ENCODE measurements around the gene ELOVL5.
"Not testable (repeated sequence)": the region's sequence is repeated elsewhere in the genome, so short reads cannot be mapped to it uniquely, and the experiment has no call there.

Gene ELOVL5, protein sequence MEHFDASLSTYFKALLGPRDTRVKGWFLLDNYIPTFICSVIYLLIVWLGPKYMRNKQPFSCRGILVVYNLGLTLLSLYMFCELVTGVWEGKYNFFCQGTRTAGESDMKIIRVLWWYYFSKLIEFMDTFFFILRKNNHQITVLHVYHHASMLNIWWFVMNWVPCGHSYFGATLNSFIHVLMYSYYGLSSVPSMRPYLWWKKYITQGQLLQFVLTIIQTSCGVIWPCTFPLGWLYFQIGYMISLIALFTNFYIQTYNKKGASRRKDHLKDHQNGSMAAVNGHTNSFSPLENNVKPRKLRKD

DNA sequence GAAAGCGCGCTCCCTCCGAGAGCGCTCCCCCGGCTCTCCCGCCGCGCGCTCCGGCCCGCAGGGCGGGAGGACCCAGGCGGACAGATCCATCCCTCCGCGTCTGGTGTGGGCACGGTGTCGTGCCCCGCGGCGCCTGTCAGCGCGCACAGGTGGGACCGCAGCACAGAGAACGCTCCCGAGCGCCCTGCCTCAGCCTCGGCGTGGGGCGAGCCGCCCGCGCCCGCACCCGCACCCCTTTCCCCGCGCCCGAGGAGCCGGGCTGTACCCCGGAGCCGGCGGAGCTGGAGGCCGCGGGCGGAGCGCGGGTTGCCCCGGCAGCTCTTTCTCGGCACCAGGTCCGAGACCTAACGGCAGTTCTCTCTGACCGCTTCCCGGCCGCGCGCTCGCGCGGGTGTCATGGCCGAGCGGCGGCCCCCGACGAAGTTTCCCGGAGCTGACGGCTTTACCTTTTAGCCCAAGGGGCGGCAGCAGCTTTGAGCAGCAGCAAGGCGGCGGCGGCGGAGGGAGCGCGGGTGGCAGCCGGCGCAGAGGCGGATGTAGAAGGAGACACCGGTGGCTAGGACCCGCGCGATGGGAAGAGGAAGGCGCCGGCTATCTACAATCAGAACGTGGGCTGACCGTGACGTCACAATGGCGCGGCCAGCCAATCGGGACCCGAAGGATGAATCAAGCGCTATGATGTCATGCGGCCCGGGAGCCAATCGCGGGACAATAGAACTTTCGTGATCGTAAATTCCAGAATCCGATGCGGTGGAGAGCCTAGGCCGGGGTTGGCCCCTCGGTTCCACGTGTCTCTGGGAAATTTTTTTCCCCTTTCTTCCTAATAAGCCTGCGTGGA, at the start of gene ELOVL5:
Gene ELOVL5, minus strand, starts transcription at position 580 of the 838 bp plus-strand sequence. CDS start 53,251 bp downstream, outside the sequence.
- DNase-seq = peak; percentile 51 to 99 (median 92)

DNA sequence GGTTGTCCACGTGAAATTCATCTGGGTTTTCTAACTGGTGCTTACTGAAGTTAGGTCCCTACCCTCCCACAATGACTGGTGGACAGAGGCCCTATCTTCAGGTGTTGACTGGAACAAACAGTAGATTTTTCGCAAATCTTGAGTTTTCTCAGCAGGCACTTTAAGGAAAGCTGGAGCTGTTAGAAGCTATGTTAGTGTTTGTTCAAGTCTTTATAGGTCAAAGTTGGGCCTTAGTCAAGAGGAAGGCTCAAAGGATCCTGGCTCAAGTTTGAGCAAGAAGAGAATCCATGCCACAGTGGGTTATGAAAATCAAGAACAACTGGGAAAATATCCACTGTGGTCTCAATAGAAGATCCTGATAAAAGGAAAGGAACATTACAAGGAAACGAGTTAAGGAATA, 48.5 kb upstream of the ELOVL5 start:
- no peak for DNase-seq

DNA sequence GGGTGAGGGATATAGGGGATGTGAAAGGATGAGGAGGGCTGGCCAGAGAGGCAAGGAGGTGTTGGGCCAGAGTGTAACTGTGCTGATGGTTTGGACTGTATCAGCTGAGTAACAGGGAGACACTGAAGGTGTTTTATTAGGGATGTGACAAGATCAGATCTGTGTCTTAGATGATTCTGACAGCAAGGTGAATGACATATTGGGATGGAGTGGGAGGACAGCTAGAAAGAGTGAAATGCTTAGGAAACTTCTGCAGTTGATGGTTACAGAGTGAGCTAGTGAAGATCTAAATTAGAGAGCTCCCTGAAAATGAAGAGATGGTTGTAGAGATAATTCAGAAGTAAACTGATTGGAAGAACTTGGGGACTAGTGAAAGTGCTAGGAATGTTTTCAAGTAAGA, 47.2 kb upstream of the ELOVL5 start:
- no peak for DNase-seq

DNA sequence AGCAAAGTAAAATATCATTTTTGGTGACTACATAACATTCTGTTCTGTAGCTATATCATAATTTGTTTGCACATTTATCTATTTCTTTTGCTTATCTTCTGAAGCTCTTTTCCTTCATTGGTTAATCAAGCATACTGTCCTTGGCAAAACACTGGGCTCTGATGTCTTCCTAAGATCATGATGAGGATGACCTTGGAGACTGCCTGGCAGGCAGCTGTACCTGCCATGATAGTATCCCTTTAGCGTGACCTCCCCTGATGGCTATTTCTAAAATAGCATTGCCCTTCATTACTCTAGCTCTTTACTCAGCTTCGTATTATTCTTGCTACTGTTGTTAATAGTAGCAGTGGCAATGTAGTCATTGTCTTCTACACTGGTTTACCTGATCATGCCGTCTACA, 46.0 kb upstream of the ELOVL5 start:
- DNase-seq = no peak

DNA sequence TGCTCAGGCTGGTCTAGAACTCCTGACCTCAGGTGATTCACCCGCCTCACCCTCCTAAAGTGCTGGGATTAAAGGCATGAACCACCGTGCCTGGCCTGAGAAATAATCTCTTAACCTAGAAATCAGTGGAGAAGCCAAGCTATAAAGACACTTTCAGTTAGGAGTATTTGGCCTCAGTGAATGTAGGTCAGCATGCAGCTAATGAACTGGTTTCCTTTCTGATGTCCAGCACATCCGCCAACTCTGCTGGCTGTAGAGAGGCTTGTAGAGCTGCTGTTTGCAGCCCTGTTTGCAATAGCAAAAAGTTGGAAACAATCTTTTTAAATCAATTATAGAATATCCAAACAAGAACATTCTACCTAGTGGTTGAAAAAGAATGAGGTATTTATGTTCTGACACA, 42.4 kb upstream of the ELOVL5 start:
- DNase-seq = peak in 4 of 56 donors; percentile 4 to 11 (median 8)

DNA sequence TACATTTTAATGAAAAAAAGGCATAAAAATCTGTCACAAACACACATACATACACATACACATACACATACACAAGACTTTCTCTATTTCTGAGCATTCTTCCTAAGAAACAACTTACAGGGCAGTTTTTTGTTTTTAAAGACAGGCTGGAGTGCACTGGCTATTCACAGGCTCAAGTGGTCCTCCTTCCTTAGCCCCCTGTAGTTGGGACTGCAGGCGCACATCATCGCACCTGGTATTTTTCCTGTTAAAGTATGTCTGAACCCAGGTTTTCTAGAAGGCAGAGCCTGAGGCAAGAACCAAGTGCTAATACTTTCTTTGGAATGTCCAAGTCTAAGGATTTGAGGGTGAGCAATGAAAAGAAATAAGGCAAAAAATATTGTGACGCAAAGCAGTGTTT, 41.3 kb upstream of the ELOVL5 start:
- DNase-seq = no peak

DNA sequence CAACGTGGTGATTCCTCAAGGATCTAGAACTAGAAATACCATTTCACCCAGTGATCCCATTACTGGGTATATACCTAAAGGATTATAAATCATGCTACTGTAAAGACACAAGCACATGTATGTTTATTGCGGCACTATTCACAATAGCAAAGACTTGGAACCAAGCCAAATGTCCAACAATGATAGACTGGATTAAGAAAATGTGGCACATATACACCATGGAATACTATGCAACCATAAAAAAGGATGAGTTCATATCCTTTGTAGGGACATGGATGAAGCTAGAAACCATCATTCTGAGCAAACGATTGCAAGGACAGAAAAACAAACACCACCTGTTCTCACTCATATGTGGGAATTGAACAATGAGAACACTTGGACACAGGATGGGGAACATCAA, 39.9 kb upstream of the ELOVL5 start:
- not testable (repeated sequence) for DNase-seq

DNA sequence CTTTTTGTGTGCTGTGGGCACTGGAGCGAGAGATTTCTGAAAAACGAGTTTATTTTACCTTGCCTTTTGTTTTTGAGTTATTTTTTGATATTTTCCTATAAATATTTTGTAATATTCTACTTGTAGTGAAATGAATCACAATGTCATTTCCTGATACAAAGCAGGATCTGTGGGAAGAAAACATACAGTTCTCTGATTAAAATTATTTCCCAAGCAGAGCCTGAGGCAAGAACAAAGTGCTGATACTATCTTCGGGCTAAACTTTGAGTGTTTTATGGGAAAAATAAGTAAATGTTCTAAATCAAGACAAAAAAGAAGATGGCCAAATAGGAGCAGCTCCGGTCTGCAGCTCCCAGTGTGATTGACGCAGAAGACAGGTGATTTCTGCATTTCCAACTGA, 33.7 kb upstream of the ELOVL5 start:
- DNase-seq = no peak

DNA sequence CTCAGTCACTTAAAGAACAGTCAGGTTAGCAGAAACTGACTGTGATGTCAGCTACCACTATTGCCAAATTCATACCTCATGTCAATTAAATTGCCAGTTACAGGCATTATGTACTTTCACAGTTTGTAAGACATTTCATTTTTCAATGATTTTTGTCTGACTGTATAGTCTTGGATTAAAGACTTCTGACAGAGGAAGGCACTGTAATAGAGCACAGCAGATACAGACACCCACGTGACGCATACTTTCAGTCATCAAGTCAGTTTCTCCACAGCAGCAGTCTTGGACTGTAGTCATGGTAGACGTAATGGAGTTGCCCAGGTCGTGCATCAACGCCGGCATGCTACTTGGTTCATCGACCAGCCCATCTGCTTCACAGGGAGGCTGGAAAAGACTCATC, 29.5 kb upstream of the ELOVL5 start:
- DNase-seq = no peak

DNA sequence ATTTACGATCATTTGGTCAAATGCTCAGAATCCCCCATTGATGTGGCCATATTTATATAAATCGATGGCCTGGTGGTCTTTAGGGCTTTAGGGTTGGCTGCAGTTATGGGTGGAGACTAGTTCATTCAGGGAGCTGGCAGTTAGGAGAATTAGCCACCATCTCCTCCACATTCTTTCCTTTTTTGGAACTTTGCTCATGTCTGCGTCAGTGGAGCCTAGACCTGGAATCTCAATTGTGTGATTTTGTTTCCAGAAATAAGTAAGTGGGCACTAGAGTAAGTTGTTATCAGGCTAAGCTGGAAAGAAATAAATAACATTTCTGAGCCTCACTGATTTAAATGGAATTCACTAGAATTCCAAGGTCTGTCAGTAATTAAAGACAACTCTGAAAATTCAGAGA, 29.0 kb upstream of the ELOVL5 start:
- no peak for DNase-seq

DNA sequence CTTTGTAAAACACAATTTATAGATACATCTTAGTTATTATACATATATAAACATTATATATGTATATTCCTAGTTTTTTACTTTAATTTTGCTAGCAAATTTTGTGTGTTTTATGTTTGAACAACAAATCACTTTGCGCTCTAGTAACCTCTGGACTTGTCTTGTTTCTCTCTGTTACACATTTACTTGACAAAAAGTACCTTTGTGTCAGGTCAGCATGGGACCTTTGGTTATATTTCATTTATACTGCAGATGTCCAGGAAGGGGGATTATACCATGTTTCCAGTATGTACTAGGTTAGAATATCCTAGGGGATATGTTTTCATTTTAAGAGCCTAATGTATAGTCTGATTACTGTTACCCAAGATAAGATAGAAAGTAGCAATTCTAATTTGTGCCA, 28.5 kb upstream of the ELOVL5 start:
- DNase-seq = no peak

DNA sequence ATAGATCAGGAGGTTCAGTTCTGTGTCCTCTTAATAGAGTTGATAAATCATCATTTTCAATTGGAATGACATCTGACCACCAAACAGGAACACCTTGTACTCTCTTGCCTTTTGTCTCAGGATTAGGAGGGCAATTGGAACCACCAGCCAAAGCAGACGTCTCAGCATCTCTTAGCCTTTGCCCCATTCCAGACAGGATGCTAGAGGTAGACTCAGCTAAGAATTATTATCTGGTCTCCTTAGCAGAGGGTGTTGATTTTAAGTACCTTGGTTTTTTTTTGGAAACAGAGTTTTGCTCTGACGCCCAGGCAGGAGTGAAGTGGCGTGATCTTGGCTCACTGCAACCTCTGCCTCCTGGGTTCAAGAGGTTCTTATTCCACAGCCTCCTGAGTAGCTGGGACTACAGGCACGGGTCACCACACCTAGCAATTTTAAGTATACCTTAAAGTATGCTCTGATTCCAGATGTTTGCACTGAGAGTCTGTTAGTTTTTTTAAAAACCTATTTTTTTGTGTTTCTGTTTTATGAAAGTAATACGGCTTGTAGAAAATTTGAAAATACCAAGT, 28.0 kb upstream of the ELOVL5 start:
- no peak for DNase-seq

DNA sequence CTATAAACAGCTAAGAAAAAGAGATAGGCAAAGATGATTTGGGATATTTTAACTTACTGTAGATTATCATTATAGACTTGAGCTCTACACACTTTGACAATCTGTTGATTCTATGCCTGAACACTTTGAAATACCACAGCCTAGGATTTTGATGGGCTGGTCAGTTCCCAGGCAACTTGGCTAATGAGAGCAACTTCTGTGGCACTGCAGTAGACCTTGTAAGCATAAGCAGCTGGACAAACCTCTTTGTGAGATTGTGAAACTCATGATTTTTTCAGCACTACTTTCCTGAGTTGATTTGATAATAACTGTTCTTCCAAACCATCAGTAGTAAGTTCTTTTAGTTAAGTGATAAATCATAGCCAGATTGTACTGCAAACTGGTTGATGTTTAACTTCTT, 27.1 kb upstream of the ELOVL5 start:
- DNase-seq = no peak

DNA sequence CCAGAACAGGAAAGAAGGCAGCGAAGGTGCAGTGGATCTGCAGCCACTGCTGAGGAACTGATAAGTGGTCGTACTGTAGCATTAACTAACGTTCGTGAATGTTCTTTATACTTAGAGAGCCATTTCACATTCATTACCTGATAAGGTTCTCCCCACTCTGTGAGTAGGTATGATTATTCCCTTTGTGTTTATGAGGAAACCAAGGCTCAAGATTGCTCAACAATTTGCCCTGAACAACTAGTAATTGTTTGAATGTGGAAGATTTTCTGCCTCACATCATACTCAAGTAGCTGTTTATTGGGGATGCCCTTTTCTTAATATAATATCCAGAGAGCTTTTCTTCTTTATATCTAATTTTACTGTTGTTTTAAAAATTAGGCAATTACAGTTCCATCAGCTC, 24.9 kb upstream of the ELOVL5 start:
- DNase-seq = no peak

DNA sequence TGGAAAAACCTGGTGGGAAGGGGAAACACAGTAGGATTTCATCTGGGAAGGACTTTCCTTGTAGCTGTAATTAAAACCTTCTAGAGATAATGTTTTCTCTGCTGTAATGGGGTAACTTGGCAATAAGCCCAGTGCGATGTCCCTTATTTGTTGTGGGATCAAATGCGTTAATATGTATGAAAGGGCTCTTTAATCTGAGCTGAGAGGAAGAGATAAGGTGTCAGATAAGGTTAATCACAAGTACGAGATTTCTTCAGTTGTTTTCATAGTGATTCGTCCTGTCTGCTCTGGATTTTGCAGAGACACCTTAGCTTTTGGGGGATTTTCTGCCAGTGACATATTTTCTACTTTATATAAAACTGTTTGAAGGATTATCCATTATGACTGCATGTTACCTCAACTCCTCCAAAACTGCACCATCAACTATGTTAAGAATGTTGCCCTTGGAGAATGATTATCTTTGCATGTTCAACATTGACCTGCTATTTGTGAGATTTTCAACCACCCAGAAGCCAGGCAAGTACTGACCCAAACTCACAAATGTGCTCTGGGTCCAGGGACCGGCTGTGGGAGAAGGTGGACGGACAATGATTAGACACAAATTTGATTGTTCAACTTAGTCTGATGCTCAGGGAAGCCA, 21.2 kb upstream of the ELOVL5 start:
- no peak for DNase-seq

DNA sequence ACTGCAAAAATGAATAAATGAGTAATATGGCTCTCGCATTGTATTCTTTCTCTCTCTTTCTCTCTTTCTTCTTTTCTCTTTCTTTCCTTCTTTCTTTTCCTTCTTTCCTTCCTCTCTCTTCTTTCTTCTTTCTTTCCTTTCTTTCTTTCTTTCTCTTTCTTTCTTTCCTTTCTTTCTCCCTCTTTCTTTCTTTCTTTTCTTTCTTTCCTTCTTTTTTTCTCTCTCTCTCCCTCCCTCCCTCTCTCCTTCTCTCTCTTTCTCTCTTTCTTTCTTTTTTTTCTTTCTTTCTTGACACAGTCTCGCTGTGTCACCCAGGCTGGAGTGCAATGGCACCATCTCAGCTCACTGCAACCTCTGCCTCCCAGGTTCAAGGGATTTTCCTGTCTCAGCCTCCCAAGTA, 20.3 kb upstream of the ELOVL5 start:
- no peak for DNase-seq

DNA sequence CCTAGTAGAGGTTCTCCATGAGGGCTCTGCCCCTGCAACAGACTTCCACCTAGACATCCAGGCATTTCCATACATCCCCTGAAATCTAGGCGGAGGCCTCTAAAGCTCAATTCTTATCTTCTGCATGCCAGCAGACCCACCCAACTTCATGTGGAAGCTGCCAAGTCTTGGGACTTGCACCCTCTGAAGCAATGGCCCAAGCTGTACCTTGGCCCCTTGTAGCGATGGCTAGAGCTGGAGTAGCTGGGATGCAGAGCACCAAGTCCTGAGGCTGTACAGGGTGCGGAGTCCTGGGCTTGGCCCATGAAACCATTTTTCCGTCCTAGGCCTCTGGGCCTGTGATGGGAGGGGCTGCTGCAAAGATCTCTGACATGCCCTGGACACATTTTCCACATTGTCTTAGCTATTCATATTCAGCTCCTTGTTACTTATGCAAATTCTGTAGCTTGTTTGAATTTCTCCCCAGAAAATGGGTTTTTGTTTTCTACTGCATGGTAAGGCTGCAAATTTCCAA, 17.4 kb upstream of the ELOVL5 start:
- no peak for DNase-seq

DNA sequence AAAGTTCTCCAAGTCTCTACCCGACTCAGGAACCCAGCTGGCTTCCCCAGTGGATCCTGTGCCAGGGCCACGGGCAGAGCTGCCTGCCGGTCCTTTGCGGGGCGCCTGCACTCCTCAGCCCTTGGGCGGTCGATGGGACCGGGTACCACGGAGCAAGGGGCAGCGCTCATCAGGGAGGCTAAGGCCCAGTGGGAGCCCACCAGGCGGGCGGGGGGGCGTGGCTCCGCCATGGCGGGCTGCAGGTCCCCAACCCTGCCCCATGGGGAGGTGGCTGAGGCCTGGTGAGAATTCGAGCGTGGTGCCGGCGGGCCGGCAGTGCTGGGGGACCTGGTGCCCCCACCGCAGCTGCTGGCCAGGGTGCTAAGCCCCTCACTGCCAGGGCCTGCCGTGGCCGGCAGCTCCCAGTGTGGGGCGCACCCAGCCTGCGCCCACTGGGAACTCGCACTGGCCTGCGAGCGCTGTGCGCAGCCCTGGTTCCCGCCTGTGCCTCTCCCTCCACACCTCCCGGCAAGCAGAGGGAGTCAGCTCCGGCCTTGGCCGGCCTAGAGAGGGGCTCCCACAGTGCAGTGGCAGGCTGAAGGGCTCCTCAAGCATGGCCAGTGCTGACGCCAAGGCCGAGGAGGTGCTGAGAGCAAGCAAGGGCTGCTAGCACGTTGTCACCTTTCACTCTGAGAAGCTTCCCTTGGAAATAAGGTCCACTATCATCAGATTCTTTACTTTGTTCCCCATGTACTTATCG, 14.8 kb upstream of the ELOVL5 start:
- no peak for DNase-seq

DNA sequence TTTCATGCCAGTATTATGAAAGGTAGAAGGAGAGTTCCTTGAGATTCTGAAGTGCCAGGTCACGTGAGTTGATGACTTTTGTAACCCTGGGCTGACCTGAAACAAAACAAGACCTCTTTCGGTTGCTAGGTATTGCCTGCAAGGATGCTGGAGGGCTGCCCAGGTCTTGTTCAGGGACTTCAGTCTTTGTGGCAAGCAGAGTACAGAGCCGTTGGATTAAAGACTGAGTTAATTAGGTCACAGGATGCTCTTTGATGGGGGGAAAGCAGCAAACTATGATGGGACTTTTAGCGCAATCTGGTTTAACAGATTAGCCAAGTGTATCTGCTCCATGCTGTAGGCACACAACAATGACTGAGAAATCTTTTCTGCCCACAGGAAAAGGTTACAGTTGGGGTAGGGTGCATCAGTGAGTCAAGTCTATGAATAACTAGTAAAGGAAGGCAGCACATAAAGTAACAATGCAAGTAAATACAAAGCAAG, 12.8 kb upstream of the ELOVL5 start:
- DNase-seq = peak in 13 of 56 donors; percentile 7 to 48 (median 18)

DNA sequence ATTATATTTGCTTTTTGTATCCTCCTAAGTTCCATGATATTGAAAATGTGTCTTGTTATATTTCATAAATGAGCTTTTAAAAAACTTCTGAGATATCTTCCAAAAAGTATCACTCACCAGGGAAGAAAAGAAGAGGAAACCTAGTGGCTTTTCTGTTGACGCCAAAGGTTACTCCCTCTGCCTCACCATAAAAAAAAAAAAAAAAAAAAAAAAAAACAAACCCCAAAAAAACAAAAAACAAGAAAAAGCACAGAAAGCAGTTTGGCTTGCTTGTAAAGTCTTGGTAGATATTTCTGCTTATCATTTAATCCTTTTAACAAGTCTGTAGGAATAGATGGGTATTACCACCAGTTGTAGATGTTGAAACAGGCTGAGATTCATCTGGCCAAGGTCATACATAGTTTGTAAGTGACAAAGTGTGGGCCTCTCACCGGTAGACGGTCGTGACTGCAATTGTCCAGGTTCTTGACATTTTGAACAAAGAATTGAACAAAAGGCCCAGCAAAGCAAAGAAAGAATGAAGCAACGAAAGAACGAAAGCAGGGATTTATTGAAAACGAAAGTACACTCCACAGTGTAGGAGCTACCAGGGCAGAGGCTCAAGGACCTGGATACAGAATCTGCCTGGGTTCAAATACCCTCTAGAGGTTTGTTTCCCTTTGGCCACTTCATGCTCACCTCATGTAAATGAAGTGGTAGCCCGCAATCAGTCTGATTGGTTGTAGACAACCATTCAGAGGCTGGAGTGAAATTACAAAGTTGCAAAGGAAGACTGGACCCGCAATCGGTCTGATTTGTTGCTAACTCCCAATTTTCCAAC, 11.6 kb upstream of the ELOVL5 start:
- peak in 4 of 56 donors; percentile 3 to 8 (median 6) for DNase-seq
